Colonic mucosa (tissue), 4 donors: ENCODE data around the gene TSACC. TPM values are rescaled to one million over a fixed set of nuclear protein-coding genes. Genes with fewer than 3 reads are reported as not detected.
"Not testable (repeated sequence)": the region's sequence is repeated elsewhere in the genome, so short reads cannot be mapped to it uniquely, and the experiment has no call there.

Experiments used
- DNase-seq: peaks from one replicate; pipeline ENCODE4 v3.0.0-alpha.2; 2020
- H3K27ac ChIP-seq: fragments of 200-600 bp; one replicate; pipeline ENCODE4 v1.8.0; 2021
- H3K27me3 ChIP-seq: fragments of 200-600 bp; one replicate; pipeline ENCODE4 v1.8.0; 2021
- H3K36me3 ChIP-seq: fragments of 200-600 bp; one replicate; pipeline ENCODE4 v1.8.0; 2021
- H3K4me1 ChIP-seq: fragments of 200-600 bp; one replicate; pipeline ENCODE4 v1.8.0; 2021; ENCODE audit warnings: mild to moderate bottlenecking
- H3K4me3 ChIP-seq: fragments of 200-600 bp; one replicate; pipeline ENCODE4 v1.8.0; 2021
- H3K9ac ChIP-seq, 2 donors: one replicate each; pipeline ENCODE4 v1.7.0; 2013; ENCODE audit warnings: control low read depth in 2 of 2, low read depth in 2 of 2, low read length in 2 of 2
- H3K9me3 ChIP-seq: fragments of 200-600 bp; one replicate; pipeline ENCODE4 v1.8.0; 2021
- intact Hi-C: fragments of 100-400 bp; cut with DNase I; formaldehyde crosslinking; loops from one replicate; pipeline ENCODE4 v1.14.1; 2022
- total RNA-seq, 2 donors: library from RNA; stranded (reverse); fragmentation: NEBNext Ultra II Directional in 1 of 2; extraction: Animal tissue kit (Norgen Biotek cat#: 25700) in 1 of 2; gene quantifications; one replicate each; pipeline ENCODE4 v1.2.1, GENCODE V29; 2021
- TF ChIP-seq, protein P1 (sequence below): fragments of 200-600 bp; IDR thresholded peaks from one replicate; pipeline ENCODE4 v1.8.0; 2022; ENCODE audit warnings: antibody characterized with exemption, mild to moderate bottlenecking
- donor health status: healthy.
- donor health status: DM: no; HTN: no; CAD: no.
- donor health status: DM: no; HTN: no; CAD: no.

The TSACC gene
- total RNA-seq, 2 donors from 2014 or later: not detected

DNA sequence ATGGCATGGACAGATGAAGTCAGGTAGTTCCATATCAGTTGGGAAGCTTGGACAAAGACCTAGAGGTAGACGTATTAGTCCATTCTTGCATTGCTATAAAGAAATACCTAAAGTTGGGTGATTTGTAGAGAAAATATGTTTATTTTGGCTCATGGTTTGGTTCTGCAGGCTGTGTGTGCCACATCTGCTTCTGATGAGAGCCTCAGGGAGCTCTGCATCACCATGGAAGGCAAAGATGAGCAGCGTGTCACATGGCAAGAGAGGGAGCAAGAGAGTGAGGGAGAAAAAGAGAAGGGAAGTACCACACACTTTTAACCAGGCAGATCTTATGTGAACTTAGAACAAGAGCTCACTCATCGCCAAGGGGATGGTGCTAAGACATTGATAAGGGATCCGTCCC lies 9.0 kb downstream of the TSACC start:
- no peaks in the 10 kb centered on the region for H3K36me3 ChIP-seq
- H3K4me1 ChIP-seq: no peaks in the 10 kb centered on the region
- DNase-seq: no peak
- H3K9ac ChIP-seq: no peak overlapping the region
- H3K27me3 ChIP-seq: no peaks in the 10 kb centered on the region
- no peaks in the 10 kb centered on the region for H3K9me3 ChIP-seq
- no peak overlapping the region for H3K4me3 ChIP-seq
- TF ChIP-seq, protein P1, sequence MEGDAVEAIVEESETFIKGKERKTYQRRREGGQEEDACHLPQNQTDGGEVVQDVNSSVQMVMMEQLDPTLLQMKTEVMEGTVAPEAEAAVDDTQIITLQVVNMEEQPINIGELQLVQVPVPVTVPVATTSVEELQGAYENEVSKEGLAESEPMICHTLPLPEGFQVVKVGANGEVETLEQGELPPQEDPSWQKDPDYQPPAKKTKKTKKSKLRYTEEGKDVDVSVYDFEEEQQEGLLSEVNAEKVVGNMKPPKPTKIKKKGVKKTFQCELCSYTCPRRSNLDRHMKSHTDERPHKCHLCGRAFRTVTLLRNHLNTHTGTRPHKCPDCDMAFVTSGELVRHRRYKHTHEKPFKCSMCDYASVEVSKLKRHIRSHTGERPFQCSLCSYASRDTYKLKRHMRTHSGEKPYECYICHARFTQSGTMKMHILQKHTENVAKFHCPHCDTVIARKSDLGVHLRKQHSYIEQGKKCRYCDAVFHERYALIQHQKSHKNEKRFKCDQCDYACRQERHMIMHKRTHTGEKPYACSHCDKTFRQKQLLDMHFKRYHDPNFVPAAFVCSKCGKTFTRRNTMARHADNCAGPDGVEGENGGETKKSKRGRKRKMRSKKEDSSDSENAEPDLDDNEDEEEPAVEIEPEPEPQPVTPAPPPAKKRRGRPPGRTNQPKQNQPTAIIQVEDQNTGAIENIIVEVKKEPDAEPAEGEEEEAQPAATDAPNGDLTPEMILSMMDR: no peak
- intact Hi-C loops: no loop called here
- no peak overlapping the region for H3K27ac ChIP-seq

DNA sequence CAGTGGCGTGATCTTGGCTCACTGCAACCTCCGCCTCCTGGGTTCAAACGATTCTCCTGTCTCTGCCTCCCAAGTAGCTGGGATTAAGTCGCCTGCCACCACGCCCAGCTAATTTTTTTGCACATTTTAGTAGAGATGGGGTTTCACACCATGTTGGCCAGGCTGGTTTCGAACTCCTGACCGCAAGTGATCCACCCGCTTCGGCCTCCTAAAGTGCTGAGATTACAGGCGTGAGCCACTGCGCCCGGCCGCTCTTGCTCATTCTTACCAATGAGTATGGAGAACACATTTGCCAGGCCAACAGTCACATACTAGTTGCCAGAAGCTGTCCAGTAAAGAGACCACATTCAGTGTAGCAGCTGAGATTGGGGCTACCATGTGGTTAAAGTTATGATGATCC lies 14.2 kb downstream of the TSACC start:
- H3K36me3 ChIP-seq, H3K27ac ChIP-seq, H3K4me3 ChIP-seq, H3K27me3 ChIP-seq, H3K9me3 ChIP-seq, H3K4me1 ChIP-seq, H3K9ac ChIP-seq, DNase-seq, intact Hi-C loops: not testable (repeated sequence)

DNA sequence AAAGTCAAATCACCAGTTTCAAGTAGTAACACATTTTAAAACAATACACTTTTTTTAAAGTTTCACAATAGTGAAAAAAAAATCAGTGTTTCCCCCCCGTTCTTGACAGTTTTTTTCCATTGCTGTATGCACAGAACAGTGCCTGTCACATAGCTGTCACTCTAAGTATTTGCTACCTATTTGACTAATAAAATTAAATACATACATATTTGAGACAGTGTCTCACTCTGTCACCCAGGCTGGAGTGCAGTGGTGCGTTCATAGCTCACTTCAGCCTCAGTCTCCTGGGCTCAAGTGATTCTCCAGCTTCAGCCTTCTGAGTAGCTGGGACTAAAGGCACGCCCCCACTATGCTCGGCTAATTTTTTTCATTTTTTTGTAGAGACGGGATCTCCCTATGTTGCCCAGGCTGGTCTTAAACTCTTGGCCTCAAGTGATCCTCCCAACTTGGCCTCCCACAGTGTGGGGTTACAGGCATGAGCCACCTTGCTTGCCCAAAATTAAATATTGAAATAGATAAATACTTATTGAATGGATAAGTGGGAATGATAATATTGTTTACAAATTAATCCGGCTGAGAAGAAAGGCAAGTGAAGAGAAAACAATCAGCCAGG lies 18.0 kb downstream of the TSACC start:
- H3K9ac ChIP-seq: no peak overlapping the region
- TF ChIP-seq, protein P1: no peak
- no peaks in the 10 kb centered on the region for H3K36me3 ChIP-seq
- H3K4me3 ChIP-seq: no peak overlapping the region
- no peaks in the 10 kb centered on the region for H3K4me1 ChIP-seq
- no peak overlapping the region for H3K27ac ChIP-seq
- no peaks in the 10 kb centered on the region for H3K27me3 ChIP-seq
- H3K9me3 ChIP-seq: no peaks in the 10 kb centered on the region
- intact Hi-C loops: no loop called here
- DNase-seq: no peak

- intact Hi-C loops: no loop called here
- H3K4me3 ChIP-seq: no peak overlapping the region
- H3K9me3 ChIP-seq: no peaks in the 10 kb centered on the region
- TF ChIP-seq, protein P1: peak; percentile 60
- peak; percentile 75 for DNase-seq
- H3K27me3 ChIP-seq: no peaks in the 10 kb centered on the region
- no peak overlapping the region for H3K9ac ChIP-seq
- no peaks in the 10 kb centered on the region for H3K4me1 ChIP-seq
- H3K36me3 ChIP-seq: no peaks in the 10 kb centered on the region
- no peak overlapping the region for H3K27ac ChIP-seq
Measured at GRCh38 chr1:156356875-156357534, 18.7 kb downstream of the TSACC start.

- Histone ChIP-seq H3K4me3 (no peak overlapping the region), H3K4me1 (no peaks in the 10 kb centered on the region), H3K27ac (no peak overlapping the region), H3K9ac (no peak overlapping the region), H3K9me3 (no peaks in the 10 kb centered on the region), H3K36me3 (no peaks in the 10 kb centered on the region), H3K27me3 (no peaks in the 10 kb centered on the region)
- TF ChIP-seq, protein P1: no peak
- DNase-seq: no peak
- intact Hi-C loops: no loop called here
Measured at GRCh38 chr1:156357977-156358376, 19.7 kb downstream of the TSACC start.

GRCh38 chr1:156358641-156359040 lies 20.3 kb downstream of the TSACC start:
- no peaks in the 10 kb centered on the region for H3K4me1 ChIP-seq
- H3K36me3 ChIP-seq: no peaks in the 10 kb centered on the region
- no peaks in the 10 kb centered on the region for H3K27me3 ChIP-seq
- no peaks in the 10 kb centered on the region for H3K9me3 ChIP-seq
- DNase-seq: no peak
- intact Hi-C loops: no loop called here
- TF ChIP-seq, protein P1: no peak
- H3K9ac ChIP-seq: no peak overlapping the region
- no peak overlapping the region for H3K4me3 ChIP-seq
- H3K27ac ChIP-seq: no peak overlapping the region
